HG03039 (cell line): ENCODE results near the gene CLK4.

Experiments used
- ATAC-seq: cut with Tn5 transposase; IDR thresholded peaks from one replicate; pipeline ENCODE4 v1.9.1; 2021; ENCODE audit warnings: mild to moderate bottlenecking, moderate library complexity; ENCODE audit not compliant: unreplicated experiment

Gene CLK4

GRCh38 chr5:178557416-178557815 lies 69.4 kb downstream of the CLK4 start:
- no peak for ATAC-seq

GRCh38 chr5:178555771-178556211 lies 71.1 kb downstream of the CLK4 start:
- no peak for ATAC-seq

GRCh38 chr5:178555005-178555404 lies 71.8 kb downstream of the CLK4 start:
- ATAC-seq, result no peak

GRCh38 chr5:178554311-178554710 lies 72.5 kb downstream of the CLK4 start:
- no peak for ATAC-seq

- no peak for ATAC-seq
These were observed 73.3 kb downstream of the CLK4 start for GRCh38 chr5:178553517-178553916.
